Measurements from ENCODE around the gene TMEM183A. TPM values are rescaled to one million over a fixed set of nuclear protein-coding genes. Genes with fewer than 3 reads are reported as not detected.

Gene TMEM183A
- total and polyA plus RNA-seq, 2 experiments from 2014 or later = 55.1 to 128 TPM

DNA sequence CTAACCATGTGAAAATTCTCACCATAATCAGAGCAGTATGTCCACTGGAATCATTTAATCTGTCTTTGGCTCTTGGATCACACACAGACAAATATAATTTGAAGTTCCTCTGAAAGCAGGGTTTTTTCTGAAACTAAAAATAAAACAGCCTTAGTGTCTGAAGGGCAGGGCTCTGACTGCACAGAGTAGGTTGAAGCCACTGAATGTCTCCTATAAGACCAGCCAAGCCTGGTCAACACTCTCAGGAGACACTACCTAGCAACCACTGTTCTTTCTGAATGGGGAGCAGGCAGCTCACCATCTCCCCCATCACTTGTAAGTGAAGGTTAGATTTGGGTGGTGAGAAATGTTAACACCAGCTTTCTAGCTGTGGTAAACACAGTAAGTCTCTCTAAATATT is 16.1 kb upstream of the TMEM183A start:
- H3K4me1 Mint-ChIP-seq = peaks cover 16% of the 10 kb centered on the region; the same call in 2 of the 3 replicates
- H3K9me3 Mint-ChIP-seq = no peaks in the 10 kb centered on the region; the same call in 2 of the 3 replicates
- no peak overlapping the region for H3K4me3 ChIP-seq
- H3K4me3 Mint-ChIP-seq = no peak overlapping the region
- no peaks in the 10 kb centered on the region for H3K36me3 ChIP-seq (ENCODE audit: insufficient read depth)
- H4K20me1 ChIP-seq (replicated peaks; ENCODE audit: insufficient read depth) = no peaks in the 10 kb centered on the region
- no peaks in the 10 kb centered on the region for H3K79me2 ChIP-seq (replicated peaks; ENCODE audit: insufficient read depth)
- ATAC-seq (no peak), DNase-seq (ENCODE audit: low spot score) (no peak)
- 0 out of 2 replicates have a peak, but pooled peaks cover 9% of the 10 kb centered on the region for H3K4me1 ChIP-seq (ENCODE audit: insufficient read depth)
- no peak overlapping the region for H3K27ac ChIP-seq (ENCODE audit: low read depth)
- no peaks in the 10 kb centered on the region for H3K27me3 ChIP-seq (ENCODE audit: insufficient read depth)
- H3F3A ChIP-seq (replicated peaks; ENCODE audit: low read depth) = no peaks in the 10 kb centered on the region
- H2AFZ ChIP-seq = no peak overlapping the region
- H3K27me3 Mint-ChIP-seq (ENCODE audit: insufficient read depth, low read depth, poor library complexity) = no peaks in the 10 kb centered on the region
- no peak overlapping the region for H3K4me2 ChIP-seq
- 0 out of 2 replicates have a peak, but pooled peaks cover 4% of the 10 kb centered on the region for H3K9me2 ChIP-seq (ENCODE audit: insufficient read depth)
- H3K36me3 Mint-ChIP-seq (ENCODE audit: low read depth) = no peaks in the 10 kb centered on the region
- TF ChIP-seq ZNF331 (CRISPR knock-in tag; IDR thresholded peaks at IDR 0.05; ENCODE audit: low read depth) (no peak), CREB1 (CRISPR knock-in tag; IDR thresholded peaks at IDR 0.05; ENCODE audit: low read depth) (no peak), EZH2phosphoT487 (IDR thresholded peaks at IDR 0.05; ENCODE audit: unreplicated experiment) (no peak), ZNF114 (CRISPR knock-in tag; IDR thresholded peaks at IDR 0.05) (no peak), POLR2AphosphoS5 (IDR thresholded peaks at IDR 0.05; ENCODE audit: low read depth) (no peak)
- TF ChIP-seq, protein P1, sequence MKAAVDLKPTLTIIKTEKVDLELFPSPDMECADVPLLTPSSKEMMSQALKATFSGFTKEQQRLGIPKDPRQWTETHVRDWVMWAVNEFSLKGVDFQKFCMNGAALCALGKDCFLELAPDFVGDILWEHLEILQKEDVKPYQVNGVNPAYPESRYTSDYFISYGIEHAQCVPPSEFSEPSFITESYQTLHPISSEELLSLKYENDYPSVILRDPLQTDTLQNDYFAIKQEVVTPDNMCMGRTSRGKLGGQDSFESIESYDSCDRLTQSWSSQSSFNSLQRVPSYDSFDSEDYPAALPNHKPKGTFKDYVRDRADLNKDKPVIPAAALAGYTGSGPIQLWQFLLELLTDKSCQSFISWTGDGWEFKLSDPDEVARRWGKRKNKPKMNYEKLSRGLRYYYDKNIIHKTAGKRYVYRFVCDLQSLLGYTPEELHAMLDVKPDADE (IDR thresholded peaks at IDR 0.05) = no peak
- TF ChIP-seq, protein P2, sequence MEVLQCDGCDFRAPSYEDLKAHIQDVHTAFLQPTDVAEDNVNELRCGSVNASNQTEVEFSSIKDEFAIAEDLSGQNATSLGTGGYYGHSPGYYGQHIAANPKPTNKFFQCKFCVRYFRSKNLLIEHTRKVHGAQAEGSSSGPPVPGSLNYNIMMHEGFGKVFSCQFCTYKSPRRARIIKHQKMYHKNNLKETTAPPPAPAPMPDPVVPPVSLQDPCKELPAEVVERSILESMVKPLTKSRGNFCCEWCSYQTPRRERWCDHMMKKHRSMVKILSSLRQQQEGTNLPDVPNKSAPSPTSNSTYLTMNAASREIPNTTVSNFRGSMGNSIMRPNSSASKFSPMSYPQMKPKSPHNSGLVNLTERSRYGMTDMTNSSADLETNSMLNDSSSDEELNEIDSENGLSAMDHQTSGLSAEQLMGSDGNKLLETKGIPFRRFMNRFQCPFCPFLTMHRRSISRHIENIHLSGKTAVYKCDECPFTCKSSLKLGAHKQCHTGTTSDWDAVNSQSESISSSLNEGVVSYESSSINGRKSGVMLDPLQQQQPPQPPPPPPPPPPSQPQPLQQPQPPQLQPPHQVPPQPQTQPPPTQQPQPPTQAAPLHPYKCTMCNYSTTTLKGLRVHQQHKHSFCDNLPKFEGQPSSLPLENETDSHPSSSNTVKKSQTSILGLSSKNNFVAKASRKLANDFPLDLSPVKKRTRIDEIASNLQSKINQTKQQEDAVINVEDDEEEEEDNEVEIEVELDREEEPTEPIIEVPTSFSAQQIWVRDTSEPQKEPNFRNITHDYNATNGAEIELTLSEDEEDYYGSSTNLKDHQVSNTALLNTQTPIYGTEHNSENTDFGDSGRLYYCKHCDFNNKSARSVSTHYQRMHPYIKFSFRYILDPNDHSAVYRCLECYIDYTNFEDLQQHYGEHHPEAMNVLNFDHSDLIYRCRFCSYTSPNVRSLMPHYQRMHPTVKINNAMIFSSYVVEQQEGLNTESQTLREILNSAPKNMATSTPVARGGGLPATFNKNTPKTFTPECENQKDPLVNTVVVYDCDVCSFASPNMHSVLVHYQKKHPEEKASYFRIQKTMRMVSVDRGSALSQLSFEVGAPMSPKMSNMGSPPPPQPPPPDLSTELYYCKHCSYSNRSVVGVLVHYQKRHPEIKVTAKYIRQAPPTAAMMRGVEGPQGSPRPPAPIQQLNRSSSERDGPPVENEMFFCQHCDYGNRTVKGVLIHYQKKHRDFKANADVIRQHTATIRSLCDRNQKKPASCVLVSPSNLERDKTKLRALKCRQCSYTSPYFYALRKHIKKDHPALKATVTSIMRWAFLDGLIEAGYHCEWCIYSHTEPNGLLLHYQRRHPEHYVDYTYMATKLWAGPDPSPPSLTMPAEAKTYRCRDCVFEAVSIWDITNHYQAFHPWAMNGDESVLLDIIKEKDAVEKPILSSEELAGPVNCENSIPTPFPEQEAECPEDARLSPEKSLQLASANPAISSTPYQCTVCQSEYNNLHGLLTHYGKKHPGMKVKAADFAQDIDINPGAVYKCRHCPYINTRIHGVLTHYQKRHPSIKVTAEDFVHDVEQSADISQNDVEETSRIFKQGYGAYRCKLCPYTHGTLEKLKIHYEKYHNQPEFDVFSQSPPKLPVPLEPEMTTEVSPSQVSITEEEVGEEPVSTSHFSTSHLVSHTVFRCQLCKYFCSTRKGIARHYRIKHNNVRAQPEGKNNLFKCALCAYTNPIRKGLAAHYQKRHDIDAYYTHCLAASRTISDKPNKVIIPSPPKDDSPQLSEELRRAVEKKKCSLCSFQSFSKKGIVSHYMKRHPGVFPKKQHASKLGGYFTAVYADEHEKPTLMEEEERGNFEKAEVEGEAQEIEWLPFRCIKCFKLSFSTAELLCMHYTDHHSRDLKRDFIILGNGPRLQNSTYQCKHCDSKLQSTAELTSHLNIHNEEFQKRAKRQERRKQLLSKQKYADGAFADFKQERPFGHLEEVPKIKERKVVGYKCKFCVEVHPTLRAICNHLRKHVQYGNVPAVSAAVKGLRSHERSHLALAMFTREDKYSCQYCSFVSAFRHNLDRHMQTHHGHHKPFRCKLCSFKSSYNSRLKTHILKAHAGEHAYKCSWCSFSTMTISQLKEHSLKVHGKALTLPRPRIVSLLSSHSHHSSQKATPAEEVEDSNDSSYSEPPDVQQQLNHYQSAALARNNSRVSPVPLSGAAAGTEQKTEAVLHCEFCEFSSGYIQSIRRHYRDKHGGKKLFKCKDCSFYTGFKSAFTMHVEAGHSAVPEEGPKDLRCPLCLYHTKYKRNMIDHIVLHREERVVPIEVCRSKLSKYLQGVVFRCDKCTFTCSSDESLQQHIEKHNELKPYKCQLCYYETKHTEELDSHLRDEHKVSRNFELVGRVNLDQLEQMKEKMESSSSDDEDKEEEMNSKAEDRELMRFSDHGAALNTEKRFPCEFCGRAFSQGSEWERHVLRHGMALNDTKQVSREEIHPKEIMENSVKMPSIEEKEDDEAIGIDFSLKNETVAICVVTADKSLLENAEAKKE (CRISPR knock-in tag; IDR thresholded peaks at IDR 0.05) = no peak
- H3K27ac Mint-ChIP-seq = no peak overlapping the region
